ENCODE data around the gene SLC18A3.

The SLC18A3 gene

DNA sequence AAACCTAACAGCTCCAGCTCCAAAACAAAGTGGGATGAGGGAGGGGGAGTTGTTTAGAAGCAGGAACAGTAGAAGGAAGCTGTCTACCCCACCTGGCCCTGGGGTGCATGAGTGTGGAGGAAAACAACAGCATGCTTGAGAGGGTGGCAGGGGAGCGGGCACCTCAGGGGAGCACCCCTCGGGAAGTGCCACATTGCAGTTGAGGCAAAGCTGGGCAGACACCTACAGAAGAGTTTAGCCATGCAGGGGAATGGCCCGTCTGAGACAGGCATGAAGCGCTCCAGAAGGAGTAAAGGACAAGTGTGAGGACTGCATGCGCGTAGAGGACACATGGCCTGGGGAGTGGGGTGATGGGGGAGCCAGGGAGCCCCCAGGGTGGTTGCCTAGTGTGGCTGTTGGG is 21.9 kb downstream of the SLC18A3 start:
- no peak for DNase-seq

- DNase-seq: no peak
Measured at GRCh38 chr10:49632406-49633317, 22.6 kb downstream of the SLC18A3 start.

- DNase-seq: peak; percentile 83
Measured at GRCh38 chr10:49633327-49634068, 23.4 kb downstream of the SLC18A3 start.

GRCh38 chr10:49634069-49634660 is 24.1 kb downstream of the SLC18A3 start:
- DNase-seq: no peak

GRCh38 chr10:49642311-49642710 is 32.2 kb downstream of the SLC18A3 start:
- DNase-seq: no peak

DNA sequence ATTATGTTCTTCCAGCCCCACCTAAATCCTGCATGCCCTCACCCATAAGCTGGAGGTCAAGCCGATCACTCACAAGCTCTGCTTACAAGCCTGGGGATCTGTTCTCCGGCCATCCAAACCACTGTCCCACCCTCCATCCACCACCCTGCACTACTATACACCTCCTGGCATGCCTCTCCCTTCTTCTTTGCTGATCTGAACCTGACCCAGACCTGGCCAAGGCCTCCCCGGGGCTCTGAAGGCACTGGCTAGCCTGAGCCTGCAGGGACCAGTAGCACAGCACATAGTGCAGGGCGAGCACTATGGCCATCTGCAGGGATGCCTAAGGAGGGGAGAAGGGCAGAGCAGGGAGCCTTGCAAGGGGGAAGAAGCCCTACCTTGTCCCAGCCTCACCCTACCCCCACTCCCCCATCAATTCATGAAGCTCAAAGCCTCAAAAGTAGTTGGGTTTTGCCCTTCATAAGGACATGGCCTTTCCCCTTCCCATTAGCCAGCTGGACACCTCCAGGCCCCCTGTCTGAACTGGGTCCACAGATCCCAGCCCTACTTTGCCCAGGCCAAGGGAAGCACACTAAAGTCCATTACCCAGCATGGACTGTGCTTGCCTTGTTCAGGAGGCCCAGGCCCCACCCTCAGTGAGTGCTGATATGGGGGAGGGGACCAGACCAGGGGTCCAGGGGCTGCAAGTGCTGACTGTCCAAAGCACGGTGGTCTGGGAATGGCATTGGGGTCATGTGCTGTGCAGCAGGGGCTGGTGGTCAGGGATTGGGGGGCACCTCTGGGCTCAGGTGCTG is 33.3 kb downstream of the SLC18A3 start:
- DNase-seq: no peak

- no peak for DNase-seq
Measured at GRCh38 chr10:49644035-49644646, 34.0 kb downstream of the SLC18A3 start.

DNA sequence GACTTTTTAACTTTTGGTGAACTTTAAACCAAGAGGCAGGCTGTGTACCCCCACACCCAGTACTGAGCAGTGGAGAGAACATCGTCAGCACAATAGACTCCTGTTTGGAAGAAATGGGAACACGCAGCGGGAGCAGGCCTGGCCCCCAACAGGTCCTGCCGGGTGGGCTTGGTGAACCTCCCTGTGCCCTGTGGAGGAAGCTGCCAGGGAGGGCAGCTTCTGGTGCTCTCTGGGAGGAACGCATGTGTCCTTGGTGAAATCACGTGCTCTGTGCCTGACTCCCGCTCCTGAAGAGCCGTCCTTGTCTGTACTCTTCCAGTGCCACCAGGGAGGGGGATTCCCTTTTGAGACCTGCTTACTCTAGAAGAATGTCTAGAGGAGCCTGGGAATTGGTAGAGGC is 35.3 kb downstream of the SLC18A3 start:
- no peak for DNase-seq

- DNase-seq: no peak
Measured at GRCh38 chr10:49645871-49646870, 36.1 kb downstream of the SLC18A3 start.

DNA sequence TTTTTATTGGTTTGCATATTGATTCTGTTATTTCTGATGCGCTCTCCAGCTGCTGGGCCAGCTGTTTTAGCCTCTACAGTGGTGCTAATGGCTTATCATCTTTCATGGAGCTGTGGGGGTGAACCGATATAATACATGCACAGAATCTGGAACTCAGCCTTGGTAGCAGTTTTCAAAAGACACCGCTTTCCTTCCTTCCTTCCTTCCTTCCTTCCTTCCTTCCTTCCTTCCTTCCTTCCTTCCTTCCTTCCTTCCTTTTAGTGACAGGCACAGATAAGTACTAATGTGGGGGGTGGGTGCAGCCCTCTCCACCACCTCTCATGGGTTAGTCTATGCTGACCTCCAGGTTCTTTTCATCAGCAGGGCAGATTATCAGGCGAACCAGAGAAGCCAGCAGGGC is 37.4 kb downstream of the SLC18A3 start:
- DNase-seq: no peak

GRCh38 chr10:49647985-49648795 is 38.1 kb downstream of the SLC18A3 start:
- DNase-seq: no peak

DNA sequence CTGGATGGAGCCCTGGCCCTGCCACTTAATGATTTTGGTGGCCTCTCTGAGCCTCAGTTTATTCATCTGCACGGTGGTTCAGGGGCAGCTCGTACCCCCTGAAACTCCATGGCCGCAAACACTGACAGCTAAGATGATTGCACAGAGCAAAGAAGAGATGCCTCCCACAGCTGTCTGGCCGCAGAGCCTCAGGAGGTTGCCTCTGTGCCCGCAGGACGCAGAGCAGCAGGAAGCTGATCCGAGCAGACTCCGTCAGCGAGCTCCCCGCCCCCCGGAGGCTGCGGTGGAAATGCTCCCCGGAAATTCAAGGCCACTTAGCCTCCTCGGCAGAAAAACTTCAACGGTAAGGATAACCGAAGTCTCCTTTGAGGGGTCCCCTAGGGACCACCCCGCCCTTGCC is 39.2 kb downstream of the SLC18A3 start:
- DNase-seq: no peak

DNA sequence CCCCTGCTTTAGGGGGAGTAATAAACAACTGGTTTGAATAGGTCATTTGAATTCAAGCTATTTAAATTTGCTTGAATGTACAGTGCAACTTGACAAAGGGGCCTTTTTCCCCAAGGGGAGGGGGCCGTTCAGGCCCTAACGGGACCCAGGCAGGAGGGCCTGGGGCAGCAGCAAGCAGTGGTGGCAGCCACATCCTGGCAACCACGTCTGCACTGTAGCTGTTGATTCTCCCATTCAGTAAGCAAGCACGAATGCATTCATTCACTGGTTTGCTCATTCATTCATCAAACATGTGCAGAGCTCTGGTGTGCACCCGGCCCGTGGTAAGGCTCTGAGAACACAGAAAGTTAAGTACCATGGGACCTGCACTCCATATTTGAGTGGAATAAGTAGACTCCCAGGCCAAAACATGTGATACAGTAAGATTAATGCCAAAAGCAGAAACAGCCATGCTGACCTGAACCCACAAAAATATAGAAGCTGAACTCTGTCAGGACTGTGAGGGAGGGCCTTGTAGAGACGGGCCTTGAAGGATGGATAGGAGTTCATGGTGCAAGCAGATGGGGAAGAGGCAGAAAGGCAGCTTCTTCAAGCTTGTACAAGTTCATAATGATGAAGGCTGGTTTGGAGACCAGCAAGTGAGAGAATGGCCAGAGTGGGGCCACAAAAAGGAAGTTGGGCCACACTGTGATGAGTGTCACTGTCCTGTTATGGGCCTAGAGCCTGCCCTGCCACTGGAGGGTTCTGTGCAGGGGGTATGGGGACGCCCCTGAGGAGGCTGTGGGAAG is 40.0 kb downstream of the SLC18A3 start:
- no peak for DNase-seq

DNA sequence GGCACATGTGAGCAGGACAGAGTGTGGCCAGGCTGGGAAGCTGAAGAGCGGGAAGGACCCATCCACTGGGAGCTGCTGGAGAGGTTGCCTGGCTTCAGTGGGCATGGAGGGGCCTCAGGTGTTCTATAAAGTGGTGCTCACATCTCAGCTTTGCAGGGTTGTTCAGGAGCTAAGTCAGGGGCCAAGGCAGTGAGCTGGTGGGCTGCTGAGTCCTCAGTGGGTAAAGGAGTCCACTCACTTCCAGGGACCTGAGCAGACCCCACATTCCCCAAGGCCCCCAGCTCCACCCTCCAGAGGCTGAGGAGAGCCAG is 40.6 kb downstream of the SLC18A3 start:
- no peak for DNase-seq

GRCh38 chr10:49651039-49651835 is 41.1 kb downstream of the SLC18A3 start:
- DNase-seq: no peak

GRCh38 chr10:49651917-49652316 is 41.8 kb downstream of the SLC18A3 start:
- DNase-seq: no peak

DNA sequence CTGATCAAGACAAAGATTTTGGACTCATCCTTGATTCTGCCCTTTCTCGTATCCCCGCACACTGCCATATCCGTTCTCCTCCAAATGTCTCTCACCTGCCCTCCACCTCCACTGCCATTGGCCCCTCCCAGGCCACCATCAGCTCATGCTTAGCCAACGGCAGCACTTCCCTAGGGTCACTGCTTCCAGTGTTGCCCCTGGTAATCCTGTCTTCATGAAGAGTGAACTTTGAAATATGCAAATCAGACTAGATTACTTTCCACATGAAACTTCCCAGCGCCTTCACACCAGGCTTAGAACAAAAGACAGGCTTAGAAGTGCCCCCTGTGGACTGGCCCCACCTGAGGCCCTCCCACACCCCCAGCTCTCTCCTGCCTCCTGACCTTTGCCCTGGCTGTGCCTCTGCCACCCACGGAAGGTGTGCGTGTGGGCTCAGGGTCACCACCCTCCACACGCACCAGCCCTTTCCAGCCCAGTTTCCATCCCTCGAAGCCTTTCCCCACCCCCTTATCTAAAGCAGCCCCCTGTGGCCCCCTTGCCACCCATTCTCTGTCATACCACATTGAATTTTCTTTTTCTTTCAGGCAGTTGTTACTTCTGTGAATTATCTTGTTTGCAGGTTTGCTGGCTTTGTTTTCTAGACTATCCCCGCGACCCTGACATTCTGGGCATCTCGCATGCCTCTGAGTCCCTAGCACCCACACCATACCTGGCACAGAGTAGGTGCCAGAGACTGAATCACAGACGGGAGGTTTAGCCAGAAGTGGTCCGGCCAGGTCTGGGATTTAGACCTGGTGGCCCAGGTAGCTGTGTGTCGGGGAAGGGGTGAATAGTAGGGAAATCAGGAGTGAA is 42.5 kb downstream of the SLC18A3 start:
- DNase-seq: no peak

Measured in NCI-H2171 treated with DMSO at 0.1 percent for 48 hours (cell line).